Upper lobe of left lung (tissue), 4 donors: ENCODE measurements around the gene PACS2.

Experiments used
- CTCF ChIP-seq, 6 experiments: fragments of 450-650 bp in 4 of 6; fragments of 200-600 bp in 2 of 6; sonication (generic) in 2 of 6; IDR thresholded peaks; one replicate each; pipeline ENCODE4 v1.5.1; 2016 to 2019; ENCODE audit warnings: antibody characterized with exemption in 6 of 6
- POLR2AphosphoS5 ChIP-seq, 2 donors: sonication (generic); formaldehyde crosslinking; IDR thresholded peaks; one replicate each; pipeline ENCODE4 v1.5.1; 2017; ENCODE audit warnings: antibody characterized with exemption in 2 of 2

- no peak for TF ChIP-seq POLR2AphosphoS5 (IDR thresholded peaks at IDR 0.05)
- no peak for TF ChIP-seq CTCF (IDR thresholded peaks at IDR 0.05)
Measured at GRCh38 chr14:105355850-105356604, 41.5 kb downstream of the PACS2 start.
